GM21717 (cell line): ENCODE data around the gene NPM1.
"Not testable (repeated sequence)": the region's sequence is repeated elsewhere in the genome, so short reads cannot be mapped to it uniquely, and the experiment has no call there.

Experiments
- ATAC-seq: cut with Tn5 transposase; IDR thresholded peaks from one replicate; pipeline ENCODE4 v1.9.1; 2021; ENCODE audit warnings: mild to moderate bottlenecking, moderate library complexity; ENCODE audit not compliant: unreplicated experiment

NPM1 gene, protein sequence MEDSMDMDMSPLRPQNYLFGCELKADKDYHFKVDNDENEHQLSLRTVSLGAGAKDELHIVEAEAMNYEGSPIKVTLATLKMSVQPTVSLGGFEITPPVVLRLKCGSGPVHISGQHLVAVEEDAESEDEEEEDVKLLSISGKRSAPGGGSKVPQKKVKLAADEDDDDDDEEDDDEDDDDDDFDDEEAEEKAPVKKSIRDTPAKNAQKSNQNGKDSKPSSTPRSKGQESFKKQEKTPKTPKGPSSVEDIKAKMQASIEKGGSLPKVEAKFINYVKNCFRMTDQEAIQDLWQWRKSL

DNA sequence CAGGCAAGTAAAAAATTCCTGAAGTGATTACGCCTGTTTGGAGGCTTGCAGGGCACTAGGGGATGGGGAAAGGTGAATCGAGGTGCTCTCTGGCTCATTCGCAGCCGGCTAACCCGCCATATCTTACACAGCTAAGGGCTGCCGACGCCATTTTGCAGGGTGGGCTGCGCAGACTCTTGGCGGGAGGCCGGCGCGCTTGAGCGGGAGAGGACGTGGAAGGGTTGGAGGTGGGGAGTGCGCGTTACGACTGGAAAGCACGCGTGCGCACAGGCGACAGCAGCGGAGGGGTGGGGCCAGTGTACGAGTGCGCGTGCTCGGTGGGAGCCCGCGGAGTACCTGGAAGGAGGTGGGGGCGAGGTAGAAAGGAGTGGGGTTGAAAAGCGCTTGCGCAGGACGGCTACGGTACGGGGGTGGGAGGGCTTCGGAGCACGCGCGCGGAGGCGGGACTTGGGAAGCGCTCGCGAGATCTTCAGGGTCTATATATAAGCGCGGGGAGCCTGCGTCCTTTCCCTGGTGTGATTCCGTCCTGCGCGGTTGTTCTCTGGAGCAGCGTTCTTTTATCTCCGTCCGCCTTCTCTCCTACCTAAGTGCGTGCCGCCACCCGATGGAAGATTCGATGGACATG lies at the start of gene NPM1:
NPM1 (plus strand) TSS at position 505 of the 625 bp plus-strand sequence; CDS start at position 605, 100 bp downstream.
- ATAC-seq, result peak; percentile 80

DNA sequence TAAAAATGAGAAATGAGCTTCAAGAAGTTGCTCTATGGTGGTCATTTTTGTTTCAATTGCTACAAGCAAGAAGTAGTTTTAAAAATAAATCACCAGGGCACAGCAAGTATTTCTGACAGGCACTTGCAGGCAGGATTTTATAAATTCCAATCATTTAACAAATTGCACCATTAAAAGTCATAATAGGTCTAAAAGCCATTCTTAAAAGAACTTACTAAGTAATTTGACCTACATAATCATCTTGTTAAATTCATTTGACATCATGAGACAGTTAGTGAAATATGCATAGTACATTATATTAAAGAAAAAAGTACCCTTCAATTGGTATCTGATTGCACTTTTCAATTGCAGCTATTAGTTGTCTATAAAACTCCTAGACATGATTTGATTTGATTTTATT lies 47.6 kb upstream of the NPM1 start:
- ATAC-seq, result no peak

DNA sequence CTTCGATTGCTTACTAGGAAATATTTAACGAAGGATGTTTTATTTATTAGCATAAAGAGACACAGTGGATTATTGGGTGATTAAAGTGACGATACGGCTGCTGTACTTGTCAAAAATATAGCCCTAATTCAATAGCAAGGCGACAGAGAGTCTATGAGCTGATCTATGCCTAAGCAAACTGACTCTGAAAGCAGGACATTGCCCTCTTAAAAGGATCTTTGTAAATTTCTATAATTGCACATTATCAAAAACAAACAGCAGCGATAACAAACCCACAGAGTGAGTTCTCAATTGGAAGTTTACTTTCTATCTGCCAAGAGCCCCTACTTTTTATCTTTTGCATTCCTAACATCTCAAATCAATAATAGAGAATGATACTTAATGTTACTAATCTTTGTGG lies 47.2 kb upstream of the NPM1 start:
- no peak for ATAC-seq

DNA sequence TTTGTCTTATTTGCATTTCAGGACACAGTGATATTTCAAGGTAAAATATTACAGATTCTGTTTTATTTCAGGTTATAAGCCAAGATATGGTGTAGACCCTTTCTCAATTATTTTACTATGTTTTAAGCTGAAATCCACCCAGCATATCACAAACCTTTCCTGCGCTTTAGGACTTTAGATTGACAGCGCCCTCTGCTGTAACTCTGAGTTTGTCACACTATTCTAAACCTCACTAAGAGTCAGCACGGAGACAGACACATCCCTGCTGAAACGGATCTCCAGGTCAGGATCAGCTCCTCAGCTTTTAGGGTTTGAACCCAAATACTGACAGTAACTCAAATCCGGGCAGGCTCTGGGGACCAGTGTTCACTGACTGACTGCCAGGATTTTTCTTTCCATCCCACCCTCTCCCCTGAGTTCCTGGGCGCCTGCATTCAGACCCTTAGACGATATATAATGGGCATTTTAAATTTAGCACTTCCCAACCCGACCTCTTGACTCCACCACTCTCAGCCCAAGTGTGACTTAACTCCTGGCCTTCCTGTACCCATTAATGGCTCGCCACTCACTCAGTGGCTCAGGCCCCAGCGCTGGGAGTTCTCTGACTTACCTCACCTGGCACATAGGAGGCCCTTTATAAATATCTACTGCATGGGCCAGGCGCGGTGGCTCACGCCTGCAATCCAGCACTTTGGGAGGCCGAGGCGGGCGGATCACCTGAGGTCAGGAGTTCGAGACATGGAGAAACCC lies 45.1 kb upstream of the NPM1 start:
- ATAC-seq, result no peak

DNA sequence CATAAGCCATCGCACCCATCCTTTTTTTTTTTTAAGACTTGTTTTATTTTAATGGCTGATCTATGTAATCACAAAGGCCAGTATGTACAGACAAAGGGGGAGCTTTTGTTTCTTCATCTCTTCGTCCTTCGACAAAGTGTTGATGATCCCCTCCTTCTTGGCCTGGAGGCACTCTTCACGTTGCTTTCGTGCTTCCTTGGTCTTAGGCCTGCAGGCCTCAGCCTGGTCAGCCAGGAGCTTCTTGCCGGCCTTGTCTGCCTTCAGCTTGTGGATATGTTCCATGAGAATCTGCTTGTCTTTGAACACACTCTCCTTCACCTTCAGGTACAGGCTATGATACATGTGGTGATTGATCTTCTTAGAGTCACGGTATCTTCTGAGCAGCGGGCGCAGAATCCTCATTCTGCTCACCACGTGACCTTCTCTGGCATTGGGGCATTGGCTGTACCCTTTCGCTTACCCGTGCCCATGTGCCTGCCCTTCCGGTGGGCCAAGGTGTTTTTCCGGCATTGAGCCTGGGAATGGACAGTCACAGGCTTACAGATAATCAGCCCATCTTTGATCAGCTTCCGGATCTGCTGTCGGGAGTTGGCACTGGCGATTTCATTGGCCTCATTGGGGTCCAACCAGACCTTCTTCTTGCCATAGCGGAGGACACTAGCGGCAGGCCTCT lies 42.6 kb upstream of the NPM1 start:
- ATAC-seq, result no peak

DNA sequence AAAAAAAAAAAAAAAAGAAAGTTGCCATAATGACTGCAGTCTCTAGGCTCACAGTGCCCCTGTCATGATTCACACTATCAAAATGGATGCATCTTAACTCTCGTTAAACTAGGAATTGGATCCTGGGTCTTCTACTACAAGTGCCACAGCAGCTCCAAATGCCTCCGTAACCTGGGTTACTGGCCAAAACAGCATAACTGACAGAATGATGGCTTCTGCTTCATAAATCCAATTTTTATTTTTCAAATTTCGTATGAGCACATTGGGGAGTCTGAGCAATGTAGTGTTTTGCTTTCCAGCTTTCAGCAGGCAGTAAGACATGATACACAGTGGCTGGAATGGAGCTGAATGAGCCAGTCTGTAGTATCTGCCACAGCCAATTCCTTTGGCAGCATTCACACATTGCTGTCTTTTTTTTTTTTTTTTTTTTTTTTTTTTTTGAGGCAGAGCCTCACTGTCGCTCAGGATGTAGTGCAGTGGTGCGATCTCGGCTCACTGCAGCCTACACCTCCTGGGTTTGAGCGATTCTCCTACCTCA lies 36.0 kb upstream of the NPM1 start:
- ATAC-seq, result no peak

DNA sequence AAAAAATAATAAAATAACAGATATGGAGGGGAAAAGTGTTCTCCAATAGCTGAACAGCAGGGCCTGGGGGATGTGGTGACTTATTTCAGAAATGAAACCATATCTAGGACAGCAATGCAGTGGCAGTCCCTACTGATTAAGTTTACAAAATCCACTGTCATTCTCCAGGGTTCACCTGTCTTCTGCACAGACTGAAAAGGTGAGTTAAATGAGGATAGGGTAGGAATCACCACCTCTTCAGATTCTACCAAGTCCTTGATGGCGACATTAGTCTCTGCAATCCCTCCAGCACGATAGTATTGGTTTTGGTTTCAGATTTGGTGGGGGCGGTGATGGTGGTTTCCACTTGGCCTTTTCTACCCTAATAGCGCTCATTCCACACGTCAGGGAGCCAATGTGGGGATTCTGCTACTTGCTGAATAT lies 32.3 kb upstream of the NPM1 start:
- peak; percentile 99 for ATAC-seq

DNA sequence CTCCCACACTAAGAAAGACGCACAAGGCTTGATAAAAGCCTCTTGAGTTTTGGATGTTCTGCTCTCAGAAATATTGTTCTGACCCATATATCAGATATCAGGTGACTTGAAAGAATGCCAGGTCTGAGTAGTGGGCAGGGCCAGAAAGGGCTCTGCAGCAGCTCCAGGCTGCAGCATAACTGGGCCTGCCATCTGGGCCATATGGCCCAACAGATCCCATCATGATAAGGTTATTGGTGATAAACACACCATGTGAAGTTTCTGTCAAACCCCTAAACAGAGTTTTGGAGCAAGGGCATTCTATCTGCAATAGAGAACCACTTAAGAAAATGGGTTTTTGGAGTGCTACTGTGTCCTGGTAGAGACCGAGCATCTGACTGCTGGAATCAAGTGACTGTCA lies 29.8 kb upstream of the NPM1 start:
- ATAC-seq, result no peak

DNA sequence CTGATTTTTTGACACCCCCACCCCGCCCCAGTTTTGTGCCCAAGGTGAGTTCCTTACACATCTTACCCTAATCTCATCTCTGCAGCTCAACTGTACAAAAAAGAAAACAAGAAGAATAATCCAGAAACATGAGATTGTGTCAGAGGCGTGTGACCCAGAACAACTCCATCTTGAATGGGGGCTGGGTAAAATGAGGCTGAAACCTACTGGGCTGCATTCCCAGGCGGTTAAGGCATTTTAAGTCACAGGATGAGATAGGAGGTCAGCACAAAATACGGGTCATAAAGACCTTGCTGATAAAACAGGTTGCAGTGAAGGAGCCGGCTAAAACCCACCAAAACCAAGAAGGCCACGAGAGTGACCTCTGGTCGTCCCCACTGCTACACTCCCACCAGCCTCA lies 26.5 kb upstream of the NPM1 start:
- ATAC-seq, result not testable (repeated sequence)

DNA sequence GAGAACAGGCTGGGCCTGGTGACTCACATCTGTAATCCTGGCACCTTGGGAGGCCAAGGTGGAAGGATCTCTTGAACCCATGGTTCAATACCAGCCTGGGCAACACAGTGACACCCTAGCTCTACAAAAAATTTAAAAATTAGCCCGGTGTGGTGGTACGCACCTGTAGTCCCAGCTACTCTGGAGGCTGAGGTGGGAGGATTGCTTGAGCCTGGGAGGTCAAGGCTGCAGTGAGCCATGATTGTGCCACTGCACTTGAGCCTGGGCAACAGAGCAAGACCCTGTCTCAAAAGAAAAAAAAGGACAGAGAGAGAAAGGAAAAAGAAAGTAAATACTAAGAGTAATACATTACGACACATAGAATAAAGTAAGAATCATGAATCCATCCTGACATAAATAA lies 24.4 kb upstream of the NPM1 start:
- not testable (repeated sequence) for ATAC-seq

DNA sequence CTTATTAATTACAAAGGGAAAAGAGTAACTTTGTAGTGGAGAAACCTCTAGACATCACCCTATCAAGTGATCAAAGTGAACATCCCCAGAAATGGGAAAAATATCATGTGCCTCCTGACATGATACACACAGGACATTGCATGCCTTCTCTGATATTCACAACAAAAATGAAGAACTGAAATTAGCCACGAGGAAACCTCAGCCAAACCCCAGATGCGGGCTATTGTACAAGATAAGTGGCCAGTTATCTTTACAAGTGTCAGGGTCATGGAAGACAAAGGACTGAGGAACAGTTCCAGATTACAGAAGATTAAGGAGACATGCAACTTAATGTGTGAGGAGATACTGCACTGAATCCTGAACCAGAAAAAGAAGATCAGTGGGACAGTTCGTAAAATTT lies 23.8 kb upstream of the NPM1 start:
- ATAC-seq, result peak; percentile 68

DNA sequence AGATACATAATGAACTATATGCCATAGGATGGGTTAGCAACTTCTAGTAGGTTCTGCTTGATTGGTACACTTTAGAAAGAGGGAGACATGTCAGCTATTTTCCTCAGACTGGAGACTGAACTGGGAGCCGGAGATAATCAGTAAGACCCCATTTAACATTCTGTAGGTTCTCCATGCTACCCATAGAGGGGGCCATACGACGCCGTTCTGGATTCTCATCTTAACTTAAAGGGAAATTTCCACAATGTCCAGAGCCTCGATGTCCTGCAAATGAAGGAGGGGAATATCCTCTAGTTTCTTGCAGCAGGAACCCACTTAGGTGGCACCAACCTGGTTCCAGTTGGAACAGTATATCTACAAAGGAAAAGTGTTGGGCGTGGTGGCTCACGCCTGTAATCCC lies 22.3 kb upstream of the NPM1 start:
- no peak for ATAC-seq

DNA sequence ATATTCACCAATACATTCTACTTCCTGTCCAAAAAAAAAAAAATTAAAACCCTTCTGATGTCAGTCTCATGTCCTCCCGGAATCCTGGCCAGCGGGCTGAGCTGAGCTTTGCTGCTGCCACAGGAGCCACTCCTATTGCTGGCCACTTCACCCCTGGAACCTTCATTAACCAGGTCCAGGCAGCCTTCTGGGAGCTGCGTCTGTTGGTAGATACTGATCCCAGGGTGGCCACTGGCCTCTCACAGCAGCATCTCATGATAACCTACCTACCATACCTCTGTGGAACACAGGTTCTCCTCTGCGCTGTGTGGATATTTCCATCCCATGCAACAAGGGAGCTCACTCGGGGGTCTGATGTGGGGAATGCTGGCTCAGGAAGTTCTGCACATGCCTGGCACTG lies 21.0 kb upstream of the NPM1 start:
- no peak for ATAC-seq

DNA sequence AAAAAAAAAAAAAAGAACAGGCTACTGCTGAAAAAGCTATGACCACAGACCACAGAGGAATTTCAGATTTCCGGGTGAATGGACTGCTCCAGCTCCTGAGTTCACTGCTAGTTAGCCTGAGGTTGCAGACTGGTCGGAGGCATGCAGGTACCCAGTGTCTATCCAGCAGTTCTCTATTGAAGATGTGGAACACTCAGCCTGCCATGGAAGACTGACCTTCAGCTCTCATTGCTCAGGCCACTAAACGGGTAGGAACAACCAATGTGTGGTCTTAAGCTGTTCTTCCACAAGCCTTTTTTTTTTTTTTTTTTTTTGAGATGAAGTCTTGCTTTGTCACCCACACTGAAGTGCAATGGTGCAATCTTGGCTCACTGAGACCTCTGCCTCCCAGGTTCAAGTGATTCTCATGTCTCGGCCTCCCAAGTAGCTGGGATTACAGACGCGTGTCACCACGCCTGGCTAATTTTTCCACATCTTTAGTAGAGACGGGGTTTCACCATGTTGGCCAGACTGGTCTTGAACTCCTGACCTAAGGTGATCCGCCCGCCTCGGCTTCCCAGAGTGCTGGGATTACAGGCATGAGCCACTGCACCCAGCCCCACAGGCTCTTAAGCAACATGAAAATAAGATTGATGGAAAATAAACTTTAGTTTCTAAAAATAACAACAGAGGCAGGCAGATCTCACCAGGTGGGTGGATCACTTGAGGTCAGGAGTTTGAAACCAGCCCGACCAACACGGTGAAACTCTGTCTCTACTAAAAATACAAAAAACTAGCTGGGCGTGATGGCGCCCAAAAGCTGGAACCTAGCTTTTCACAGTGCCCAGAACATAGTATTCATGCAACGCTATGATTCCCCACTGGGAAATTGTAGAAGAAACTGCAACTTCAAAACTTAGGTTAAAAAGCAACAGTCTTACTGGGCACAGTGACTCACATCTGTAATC lies 20.0 kb upstream of the NPM1 start:
- ATAC-seq, result peak; percentile 56

DNA sequence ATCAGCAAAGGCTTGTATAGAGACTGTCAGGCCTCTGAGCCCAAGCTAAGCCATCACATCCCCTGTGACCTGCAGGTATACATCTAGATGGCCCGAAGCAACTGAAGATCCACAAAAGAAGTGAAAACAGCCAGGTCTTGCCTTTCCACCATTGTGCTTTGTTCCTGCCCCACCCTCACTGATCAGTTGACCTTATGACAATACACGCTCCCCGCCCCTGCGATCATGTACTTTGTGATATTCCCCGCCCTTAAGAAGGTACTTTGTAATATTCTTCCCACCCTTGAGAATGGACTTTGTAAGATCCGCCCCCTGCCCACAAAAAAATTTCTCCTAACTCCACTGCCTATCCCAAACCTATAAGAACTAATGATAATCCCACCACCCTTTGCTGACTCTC lies 18.6 kb upstream of the NPM1 start:
- ATAC-seq, result no peak

DNA sequence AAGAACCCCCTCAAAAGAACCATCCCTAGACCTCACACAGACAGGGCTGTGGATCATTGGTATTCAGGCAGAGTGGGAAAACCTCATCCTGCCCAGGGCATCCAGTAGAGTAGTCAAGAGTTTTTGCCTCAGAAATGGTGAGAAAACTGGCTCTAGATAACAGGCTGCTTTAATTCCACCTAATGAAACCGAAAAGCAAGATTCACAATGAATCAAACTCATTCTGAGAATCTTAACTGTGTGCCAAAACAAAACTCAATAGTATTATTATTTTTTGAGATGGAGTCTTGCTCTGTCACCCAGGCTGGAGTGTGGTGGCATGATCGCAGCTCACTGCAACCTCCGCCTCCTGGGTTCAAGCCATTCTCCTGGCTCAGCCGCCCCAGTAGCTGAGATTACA lies 17.8 kb upstream of the NPM1 start:
- ATAC-seq, result no peak

DNA sequence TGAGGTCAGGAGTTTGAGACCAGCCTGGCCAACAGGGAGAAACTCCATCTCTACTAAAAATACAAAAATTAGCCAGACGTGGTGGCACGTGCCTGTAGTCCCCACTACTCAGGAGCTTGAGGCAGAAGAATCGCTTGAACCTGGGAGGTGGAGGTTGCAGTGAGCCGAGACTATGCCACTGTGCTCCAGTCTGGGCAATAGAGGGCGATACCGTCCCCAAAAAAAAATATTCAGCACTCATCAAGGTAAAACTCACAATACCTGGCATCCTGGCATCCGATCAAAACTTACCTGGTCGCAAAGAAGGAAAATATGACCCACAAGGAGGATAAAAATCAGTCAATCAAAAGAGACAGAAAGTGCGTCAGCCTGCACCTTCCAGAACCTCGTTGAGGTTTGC lies 16.8 kb upstream of the NPM1 start:
- not testable (repeated sequence) for ATAC-seq

DNA sequence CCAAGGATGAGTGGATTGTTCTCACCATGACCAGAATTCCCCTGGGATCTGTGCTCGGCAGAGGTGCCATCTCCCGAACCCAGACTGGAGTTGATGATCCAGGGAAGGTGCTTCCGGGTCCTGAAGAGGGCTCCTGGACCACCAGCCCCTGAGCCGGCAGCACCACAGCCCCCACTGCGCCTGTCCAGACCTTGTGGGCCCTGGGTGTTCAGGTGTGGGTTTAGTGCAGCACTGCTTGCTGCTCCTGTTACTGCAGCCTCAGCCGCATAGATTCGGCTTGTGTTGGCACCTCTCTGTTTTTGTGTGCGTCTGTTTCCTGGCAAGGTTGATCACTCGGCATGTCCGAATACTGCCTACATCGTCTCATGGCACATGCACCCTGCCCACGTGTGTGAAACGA lies 16.3 kb upstream of the NPM1 start:
- no peak for ATAC-seq

DNA sequence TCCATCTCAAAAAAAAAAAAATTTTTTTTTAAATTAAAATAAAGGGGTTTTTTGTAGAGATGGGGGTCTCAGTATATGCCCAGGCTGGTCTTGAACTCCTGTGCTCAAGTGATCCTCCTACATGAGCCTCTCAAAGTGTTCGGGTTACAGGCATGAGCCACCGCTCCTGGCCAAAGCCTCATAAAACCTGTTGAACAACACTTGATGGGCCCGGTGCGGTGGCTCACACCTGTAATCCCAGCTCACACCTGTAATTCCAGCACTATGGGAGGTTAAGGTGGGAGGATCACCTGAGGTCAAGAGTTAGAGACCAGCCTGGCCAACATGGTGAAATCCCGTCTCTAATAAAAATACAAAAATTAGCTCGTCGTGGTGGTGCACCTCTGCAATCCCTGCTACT lies 7.7 kb upstream of the NPM1 start:
- no peak for ATAC-seq

DNA sequence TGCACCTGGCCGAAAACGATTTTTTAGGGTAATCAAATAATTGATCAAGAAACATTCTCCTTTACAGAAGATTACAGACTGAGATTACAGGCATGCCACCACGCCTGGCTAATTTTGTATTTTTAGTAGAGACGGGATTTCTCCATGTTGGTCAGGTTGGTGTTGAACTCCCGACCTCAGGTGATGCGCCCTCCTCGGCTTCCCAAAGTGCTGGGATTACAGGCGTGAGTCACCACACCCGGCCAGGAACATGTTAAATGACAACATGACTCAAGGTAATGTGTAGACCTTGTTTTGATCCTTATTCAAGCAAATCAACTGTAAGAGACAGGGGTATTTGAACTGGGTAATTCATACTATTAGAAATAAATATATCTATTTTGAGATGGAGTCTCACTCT lies 3.2 kb upstream of the NPM1 start:
- not testable (repeated sequence) for ATAC-seq
